Fibroblast of the aortic adventitia (primary cell): ENCODE results near the gene CPNE1. TPM values are rescaled to one million over a fixed set of nuclear protein-coding genes. Genes with fewer than 3 reads are reported as not detected.

Experiments
- DNase-seq: peaks from one replicate; pipeline ENCODE4 v3.0.0-alpha.2; 2010; ENCODE audit warnings: low read depth
- H3K4me3 ChIP-seq: 2 replicates; pipeline ENCODE4 v1.5.1; 2011; ENCODE audit warnings: low read depth, mild to moderate bottlenecking, control low read depth, low read length, moderate library complexity
- CTCF ChIP-seq: IDR thresholded peaks from 2 replicates; pipeline ENCODE4 v1.5.1; 2011; ENCODE audit warnings: mild to moderate bottlenecking, low read length, control low read depth, inconsistent platforms; ENCODE audit not compliant: insufficient read depth
- total RNA-seq: library from RNA; depleted of rRNA; stranded (reverse); fragments of >200 nt; gene quantifications from 2 replicates; pipeline ENCODE4 v1.2.3, GENCODE V29; 2012; ENCODE audit warnings: low replicate concordance

The CPNE1 gene
- total RNA-seq, 1 donor: 154 TPM

- TF ChIP-seq CTCF: no peak
- no peak for DNase-seq
- no peak overlapping the region for H3K4me3 ChIP-seq
Observed at GRCh38 chr20:35669221-35669620, 4.5 kb upstream of the CPNE1 start.

- DNase-seq: no peak
Observed at GRCh38 chr20:35665949-35666288, 1.2 kb upstream of the CPNE1 start.

GRCh38 chr20:35663516-35664465 is 909 bp downstream of the CPNE1 start:
- no peak for TF ChIP-seq CTCF
- peak overlapping the region; percentile 99 for H3K4me3 ChIP-seq
- DNase-seq: no peak

More at GRCh38 chr20:35665949-35666288, 1.2 kb upstream of the CPNE1 start:
- TF ChIP-seq CTCF: no peak
- no peak overlapping the region for H3K4me3 ChIP-seq

- peak overlapping the region; percentile 99 for H3K4me3 ChIP-seq
- TF ChIP-seq CTCF: no peak
- DNase-seq: no peak
Observed at GRCh38 chr20:35662551-35662950, 2.1 kb downstream of the CPNE1 start.

- no peak for TF ChIP-seq CTCF
- peak overlapping the region; percentile 18 for H3K4me3 ChIP-seq
- no peak for DNase-seq
Observed at GRCh38 chr20:35661908-35662307, 2.8 kb downstream of the CPNE1 start.

- no peak overlapping the region for H3K4me3 ChIP-seq
- TF ChIP-seq CTCF: no peak
- no peak for DNase-seq
Observed at GRCh38 chr20:35661053-35661452, 3.6 kb downstream of the CPNE1 start.
